ENCODE data around the gene WDR48.
"Not testable (repeated sequence)": the region's sequence is repeated elsewhere in the genome, so short reads cannot be mapped to it uniquely, and the experiment has no call there.

WDR48 gene

DNA sequence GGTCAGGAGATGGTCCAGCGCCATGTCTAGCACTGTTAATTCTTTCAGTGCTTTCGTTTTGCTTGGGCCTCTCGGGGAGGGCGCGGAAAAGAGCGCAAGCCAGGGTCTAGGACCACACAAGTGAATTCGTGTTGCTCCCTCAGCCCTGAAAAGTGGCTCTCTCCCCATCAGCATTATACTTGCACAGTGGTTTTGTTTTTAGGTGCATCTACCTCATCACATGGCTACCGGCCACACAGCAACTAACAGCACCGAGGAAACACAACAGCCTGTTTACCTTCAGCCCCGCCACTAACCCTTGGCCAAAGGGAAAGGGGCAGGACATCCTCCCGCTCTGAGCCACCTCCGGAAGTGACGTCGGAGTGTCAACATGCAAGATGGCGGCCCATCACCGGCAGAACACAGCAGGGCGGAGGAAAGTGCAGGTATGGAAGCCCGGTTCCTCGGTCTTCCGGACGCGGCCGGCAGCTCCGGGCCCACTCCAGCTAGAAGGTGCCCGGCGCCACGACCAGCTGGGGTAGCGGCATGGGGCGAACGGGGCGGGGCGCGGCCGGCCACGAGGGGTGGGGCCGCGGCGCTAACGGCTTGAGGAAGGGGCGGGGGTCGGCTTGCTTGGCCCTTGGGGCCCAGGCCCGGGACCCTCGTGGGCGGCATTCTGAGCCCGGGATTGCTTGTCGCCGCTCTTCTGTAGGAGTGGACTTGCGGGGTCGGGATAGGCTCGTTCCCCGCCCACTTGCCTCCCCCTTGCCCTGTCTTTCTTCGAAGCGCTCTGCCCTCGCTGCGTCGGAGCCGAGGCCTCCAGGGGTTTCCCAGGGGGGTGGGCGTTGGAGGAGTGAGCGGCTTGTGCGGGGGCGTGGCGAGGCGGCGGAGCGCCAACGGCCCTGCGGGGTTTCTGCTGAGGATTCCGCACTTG is at the start of gene WDR48, which contains the start of gene SCN11A:
WDR48 (plus strand) TSS at position 368 of the 913 bp plus-strand sequence; CDS start at position 378, 10 bp downstream.
SCN11A (minus strand) TSS at position 296 of the 913 bp plus-strand sequence. CDS start 101,582 bp downstream, outside the sequence.
- peak; percentile 94 for DNase-seq (ENCODE audit: low spot score)

DNA sequence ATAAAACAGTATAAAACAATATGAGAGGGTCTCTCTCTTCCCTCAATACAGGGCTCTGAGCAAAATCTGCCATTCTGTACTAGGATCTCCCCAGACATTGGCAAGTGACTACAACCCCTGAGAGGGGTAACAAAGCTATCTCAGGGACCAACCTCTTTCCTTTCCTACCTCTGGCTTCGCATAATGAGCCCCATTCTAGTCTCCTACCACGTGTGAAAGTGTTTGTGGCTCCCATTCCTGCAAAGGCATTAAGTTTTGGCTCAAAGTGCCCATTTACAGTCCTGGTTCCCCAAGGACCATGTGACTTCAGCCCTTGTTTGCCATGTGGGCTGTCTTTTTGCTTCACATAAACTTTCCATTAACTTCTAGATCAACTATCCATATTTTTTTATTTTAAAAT is 46.5 kb upstream of the WDR48 start:
- no peak for DNase-seq (ENCODE audit: low spot score)

DNA sequence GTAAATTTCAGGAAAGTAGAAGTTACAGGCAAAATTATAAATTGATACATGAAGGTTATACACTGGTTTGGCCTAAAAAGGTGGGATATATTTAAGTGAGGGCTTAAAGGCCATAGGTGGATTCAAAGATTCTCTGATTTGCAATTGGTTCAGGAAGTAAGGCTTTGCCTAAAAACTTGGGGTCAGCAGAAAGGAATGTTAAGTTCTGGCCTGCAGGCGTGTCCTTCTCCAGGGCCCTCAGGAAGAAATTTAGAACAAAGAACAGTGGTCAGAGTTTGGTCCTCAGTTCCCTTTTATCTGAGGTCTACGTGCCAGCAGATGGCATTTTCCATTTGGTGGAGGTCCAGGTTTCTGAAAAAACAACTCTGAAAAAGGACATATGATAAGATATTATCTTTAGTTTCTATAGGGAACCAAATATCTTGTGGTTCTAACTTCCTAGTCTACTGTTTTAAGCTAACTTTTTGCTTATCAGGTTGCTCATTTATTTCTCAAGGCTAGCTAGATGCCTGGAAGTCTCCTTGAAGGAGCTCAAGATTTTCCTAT is 40.6 kb upstream of the WDR48 start:
- no peak for DNase-seq (ENCODE audit: low spot score)

DNA sequence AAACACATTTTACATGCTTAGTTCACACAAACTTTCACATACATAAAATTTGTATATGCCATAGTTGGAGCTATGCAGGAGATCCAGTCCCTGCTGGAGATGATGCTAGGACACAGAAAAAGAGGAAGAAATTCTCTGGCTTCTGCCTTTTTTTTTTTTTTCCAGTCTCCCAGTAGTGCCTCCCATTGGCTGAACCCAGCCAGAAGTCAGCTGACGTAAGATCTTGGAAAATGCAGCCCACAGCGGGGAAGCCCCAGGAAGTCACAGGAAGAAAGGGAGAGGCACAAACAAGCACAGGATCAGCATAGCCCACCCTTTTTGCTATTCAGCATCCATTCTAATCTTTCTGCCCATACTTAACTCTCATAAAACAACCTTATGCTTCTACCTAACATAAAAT is 38.5 kb upstream of the WDR48 start:
- DNase-seq (ENCODE audit: low spot score), result no peak

DNA sequence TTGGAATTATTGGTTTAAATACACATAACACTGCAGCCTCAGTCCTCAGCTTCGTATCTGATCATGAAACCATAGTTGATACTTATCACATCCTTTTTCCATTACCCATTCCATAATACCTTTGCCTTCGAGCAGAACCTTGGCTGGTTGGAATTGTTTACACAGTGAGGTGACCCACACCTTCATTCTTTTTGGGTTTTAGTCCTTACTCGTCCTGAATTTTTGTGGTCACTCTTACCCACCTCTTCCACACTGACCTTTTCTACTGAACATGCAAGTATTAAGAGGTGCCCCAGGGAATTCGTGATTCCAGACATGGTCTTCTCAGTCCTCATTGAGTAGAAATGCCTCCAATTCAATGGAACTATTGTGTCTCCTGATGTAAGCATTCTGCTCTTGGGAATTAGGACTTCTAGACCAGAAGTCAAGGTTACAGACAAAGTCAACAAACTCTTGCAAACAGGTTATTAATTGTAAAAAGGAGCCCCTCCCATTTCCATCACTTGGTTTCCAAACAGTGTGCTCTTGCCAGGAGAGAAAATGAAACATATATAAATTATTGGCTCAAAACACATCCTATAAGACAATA is 37.8 kb upstream of the WDR48 start:
- DNase-seq (ENCODE audit: low spot score), result no peak

DNA sequence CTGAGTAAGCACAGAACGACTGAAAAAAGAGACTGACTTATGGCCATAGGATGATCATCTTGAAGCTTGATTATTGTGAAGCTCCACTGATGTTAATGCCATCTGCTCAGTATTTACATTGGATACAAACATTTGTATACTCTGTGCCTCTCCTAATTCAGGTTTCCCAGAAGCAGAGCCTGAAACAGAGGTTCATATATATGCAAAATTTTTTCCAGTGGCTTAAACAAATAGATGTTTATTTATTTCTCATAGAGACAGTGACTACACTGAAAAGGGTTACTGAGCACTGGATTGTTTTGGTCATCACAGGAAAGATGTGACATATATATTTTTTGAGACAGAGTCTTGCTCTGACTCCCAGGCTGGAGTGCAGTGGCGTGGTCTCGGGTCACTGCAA is 36.4 kb upstream of the WDR48 start:
- no peak for DNase-seq (ENCODE audit: low spot score)

DNA sequence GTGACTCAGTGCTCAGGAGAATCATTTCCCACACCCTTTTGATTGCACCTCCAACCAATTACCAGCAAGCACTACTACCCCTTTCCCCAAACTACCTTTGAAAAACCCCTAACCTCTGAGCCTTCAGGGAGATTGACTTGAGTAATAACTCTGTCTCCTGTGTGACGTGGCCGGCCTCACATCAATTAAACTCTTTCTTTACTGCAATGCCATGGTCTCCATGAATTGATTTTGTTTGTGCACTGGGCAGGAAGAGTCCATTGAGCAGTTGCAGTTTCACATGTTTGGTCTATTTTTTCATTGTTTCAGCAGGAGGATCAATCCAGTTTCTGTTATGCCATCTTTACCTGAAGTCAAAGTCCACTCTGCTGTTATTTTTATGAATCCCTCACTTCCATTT is 32.5 kb upstream of the WDR48 start:
- no peak for DNase-seq (ENCODE audit: low spot score)

DNA sequence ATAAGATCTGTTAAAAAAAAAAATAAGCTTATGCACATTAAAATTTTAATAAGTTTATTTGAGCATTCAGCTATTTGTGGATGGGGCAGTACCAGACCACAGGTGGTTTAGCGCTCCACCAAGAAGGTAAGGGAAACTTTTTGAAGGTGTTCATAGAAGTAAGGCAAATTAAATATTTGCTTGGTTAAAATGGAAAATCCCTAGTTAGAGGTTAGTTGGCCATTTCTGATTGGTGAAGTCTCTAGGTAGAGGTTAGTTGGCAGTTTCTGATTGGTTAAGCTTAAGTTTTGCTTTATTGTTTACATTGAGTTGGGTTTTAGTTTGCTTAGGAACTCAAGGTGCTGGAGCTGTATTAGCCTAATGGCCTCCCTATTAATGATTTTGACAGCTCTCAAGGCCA is 30.8 kb upstream of the WDR48 start:
- no peak for DNase-seq (ENCODE audit: low spot score)

DNA sequence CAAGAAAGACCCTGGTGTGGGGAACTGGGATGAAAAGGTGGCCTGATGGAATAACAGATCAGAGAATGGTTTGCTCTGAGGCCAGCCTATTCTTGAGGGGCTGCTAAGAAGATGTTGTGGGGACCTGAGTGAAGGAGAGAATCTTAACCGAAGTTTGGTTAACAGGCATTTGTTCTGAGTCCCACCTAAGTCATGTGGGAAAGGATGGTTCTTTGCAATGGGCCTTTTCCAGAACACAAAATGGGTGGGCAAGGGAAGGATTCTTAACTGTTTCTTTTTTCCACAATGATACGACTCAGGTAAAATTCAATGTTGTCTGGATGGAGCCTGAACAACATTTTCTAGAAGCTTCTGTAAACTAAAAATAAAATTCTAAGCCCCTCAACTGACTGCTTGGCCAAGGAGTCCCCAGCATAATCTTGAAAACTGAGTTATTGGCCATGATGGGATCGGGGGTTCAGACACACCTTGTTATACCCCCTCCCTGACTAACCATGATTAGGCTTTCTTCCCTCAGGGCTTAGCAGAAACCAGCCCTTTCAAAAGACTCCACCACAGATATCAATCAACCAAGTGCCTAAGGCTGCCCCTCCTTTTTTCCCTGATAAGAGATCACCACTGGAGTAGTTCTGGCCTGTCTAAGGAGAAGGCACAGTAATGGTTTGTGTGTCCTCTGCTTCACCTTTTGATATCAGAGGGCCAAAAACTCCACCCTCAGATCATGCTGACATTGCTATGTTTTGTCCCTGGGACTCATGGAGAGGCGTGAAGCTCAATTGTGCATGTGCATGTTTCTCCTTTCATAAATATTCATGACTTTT is 30.1 kb upstream of the WDR48 start:
- no peak for DNase-seq (ENCODE audit: low spot score)

DNA sequence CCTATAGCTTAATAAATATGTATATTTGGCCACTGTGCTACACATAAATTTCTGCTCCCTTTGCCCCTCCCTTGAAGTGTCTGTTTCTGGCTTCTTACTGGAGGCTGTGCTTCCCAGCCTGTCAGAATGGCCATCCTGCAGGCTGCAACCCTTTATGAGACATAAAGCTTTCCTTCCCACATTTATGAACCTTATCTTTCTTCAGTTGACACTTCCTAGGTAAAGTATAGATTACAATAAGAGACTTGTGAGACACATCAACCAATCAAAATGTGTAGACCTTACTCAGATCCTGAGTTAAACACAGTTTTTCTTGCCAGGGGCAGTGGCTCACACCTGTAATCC is 29.6 kb upstream of the WDR48 start:
- DNase-seq (ENCODE audit: low spot score), result no peak

DNA sequence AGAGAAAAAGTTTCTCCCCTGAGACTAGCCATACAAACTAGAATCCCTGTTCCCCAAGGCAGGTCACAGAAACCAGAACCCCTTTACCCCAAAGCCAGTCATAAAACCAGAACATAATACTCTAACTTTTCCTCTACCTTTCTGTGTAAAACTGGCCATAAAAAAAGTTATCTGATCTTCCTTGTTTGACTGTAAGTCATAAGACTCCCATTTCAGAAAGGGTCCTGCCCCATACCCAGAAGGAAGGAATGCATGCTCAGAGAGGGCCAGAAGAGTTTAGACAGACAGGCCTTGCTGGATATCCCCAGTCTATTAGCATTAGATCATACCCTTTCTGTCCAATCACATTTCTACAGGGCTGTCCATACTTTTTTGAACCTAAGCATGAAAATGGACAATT is 27.3 kb upstream of the WDR48 start:
- DNase-seq (ENCODE audit: low spot score), result no peak

DNA sequence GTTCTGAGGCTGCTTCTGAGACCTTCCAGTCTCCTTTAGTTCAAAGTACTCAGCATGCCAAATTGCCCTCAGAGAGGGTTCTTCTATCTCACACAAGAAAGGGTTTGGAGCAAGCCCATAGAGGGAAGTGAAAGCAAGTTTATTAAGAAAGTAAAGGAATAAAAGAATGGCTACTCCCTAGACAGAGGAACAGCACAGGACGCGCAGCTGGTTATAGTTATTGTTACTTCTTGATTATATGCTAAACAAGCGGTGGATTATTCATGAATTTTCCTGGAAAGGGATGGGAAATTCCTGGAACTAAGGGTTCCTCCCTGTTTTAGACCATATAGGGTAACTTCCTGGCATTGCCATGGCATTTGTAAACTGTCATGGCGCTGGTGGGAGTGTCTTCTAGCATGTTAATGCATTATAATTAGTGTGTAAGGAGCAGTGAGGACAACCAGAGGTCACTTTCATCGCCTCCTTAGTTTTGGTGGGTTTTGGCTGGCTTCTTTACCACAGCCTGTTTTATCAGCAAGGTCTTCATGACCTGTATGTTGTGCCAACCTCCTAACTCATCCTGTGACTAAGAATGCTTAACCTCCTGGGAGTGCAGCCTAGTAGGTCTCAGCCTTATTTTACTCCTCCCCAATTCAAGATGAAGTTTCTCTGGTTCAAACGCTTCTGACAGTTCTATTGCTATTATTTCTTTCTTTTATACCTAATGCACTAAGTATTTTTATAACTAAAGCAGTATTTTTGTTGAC is 26.4 kb upstream of the WDR48 start:
- DNase-seq (ENCODE audit: low spot score), result no peak

DNA sequence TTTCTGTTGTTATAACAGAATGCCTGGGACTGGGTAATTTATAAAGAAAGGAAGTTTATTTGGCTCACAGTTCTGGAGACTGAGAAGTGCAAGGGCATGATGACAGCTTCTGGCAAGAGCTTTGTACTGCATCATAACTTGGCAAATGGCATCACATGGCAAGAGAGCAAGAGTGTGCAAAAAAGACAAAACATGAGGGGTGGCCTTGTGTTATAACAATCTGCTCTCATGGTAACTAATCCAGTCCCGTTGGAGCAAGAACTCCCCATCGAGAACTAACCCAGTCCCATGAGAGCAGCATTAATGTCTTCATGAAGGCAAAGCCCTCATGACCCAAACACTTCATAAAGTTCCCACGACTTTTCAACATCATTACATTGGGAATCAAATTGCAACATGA is 23.3 kb upstream of the WDR48 start:
- no peak for DNase-seq (ENCODE audit: low spot score)

DNA sequence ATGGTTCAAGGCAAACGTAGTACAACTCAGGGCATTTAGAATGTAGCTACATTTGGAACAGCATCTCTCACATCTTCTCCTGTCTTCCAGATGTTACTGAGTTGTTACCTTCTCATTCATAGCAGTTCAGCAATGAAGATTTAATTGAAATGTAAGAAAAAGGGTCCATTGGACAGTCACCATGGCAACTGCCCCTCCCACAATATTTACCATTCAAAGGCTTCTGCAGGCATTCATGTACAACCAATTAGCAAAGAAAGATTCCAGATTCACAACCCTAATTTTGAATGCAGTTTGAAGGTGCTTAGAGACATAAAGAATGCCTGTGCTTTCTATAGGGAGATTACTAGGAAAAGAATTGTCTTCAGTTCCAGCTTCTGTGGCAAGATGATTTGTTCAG is 22.3 kb upstream of the WDR48 start:
- DNase-seq (ENCODE audit: low spot score), result no peak

DNA sequence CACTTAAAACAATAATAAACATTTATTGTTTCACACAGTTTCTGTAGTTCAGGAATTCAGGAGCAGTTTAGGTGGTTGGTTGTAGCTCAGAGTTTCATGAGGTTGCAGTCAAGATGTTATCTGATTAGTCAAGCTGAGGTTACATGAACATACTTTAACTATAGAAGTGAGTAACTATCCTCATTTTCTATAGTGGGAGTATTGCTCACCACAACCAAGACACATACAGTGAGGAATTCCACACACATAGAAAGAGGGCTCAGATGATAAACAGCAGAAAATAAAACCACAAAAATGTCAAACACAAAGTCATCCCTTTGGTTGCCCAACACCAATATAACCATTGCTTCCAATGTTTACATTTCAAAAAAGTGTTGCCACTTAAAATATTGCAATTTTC is 13.7 kb upstream of the WDR48 start:
- DNase-seq (ENCODE audit: low spot score), result no peak

DNA sequence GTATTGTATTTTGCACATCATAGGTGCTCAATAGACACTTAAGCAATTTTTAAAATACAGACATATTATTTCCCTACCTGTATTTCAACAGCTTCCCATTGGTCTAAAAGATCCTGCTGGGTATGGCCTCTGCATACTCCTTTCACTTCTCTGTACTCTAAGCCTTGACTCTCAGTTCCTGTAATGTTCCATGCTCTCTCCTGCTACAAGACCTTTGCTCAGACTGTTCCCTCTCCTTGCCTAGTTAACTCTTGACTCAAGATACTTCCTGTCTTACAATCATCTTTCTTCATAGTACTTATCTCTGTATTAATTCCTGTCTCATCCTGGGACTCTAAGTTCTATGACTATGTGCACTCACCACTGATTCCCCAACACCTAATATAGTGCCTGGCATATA is 1.8 kb upstream of the WDR48 start:
- no peak for DNase-seq (ENCODE audit: low spot score)

DNA sequence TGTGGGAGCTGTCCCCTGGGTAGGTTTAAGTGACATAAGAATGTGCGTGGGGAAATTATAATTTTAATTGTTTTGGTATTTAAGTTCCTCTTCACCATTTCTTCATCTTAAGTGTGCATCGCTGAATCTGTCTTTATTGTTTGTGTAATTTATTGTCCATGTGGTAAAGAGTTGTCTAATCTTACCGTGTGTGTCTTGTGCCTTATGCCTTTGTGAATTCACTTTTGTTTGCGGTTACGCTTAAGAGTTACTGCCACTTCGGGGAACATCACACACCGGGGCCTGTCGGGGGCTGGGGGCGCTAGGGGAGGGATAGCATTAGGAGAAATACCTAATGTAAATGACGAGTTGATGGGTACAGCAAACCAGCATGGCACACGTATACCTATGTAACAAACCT is 767 bp downstream of the WDR48 start:
- no peak for DNase-seq (ENCODE audit: low spot score)

DNA sequence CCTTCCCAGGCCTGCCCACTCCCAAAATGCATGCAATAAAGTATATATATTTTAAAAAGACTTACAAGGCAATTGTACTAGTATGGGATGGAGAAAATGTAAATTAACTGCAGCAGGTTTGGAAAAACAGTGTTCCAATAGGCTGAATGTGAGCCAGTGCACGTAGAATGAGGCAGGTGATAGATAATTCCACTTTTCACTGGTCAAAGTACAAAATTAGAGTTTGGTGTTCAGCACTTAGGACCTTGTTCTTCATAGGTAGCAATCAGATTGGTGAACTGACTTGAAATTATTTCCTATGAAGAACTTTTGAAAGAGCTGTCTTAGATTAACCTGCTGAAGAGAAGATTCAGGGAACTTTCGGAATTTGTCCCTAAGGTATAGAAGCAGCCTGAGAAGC is 1.9 kb downstream of the WDR48 start:
- no peak for DNase-seq (ENCODE audit: low spot score)

DNA sequence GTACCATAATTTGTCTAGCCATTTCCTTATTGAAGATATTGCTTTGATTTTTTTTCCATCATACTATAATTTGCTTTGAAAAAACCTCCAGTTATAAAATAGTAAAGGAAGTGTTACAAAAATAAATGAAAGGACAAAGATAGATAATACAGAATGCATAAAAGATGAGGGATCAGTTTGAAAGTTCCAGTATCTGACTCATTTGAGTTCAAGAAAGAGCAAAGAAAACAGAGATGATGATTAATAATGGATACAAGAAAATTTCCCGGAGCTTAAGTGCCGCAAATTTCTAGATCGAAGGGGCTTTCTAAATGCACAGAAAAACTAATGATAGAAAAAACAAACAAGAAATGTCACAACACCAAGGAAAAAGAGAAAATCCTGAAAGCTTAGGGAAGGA is 4.3 kb downstream of the WDR48 start:
- no peak for DNase-seq (ENCODE audit: low spot score)

DNA sequence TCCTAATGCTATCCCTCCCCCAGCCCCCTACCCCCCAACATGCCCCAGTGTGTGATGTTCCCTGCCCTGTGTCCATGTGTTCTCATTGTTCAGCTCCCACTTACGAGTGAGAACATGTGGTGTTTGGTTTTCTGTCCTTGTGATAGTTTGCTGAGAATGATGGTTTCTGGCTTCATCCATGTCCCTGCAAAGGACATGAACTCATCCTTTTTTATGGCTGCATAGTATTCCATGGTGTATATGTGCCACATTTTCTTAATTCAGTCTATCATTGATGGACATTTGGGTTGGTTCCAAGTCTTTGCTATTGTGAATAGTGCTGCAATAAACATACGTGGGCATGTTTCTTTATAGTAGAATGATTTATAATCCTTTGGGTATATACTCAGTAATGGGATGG is 9.4 kb downstream of the WDR48 start:
- DNase-seq (ENCODE audit: low spot score), result not testable (repeated sequence)

DNA sequence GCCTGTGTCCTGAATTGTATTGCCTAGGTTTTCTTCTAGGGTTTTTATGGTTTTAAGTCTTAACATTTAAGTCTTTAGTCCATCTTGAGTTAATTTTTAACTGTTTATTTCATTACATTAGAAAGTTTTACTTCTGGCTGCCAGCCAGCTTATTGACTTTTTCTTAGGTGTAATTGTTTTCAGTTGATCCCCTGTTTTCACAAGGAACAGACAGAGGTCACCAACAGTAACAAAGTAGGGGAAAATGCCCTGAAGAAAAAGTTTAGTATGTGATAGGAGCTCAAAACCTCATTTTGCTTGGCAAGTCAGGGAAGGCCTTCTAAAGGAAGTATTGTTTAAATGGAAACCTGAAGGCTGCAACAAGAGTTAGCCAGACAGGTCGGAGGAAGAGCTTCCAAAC is 10.4 kb downstream of the WDR48 start:
- no peak for DNase-seq (ENCODE audit: low spot score)

DNA sequence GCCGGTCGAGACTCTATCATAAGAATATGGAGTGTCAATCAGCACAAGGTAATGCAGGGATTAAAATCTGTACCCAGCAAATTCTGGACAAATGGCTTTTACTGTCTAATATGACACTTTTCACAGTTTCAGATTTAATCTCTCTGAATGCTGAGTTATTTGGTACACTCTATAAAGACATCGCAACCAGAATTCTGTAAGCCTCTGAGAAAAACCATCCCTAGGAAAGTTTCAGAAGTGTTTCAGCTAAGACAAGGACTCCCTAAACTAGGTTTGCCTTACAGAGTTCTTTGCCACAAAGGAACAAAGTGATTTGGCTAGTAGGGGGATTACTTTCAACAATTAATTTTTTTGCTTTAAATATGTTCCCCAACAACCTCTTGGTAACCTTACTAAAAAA is 11.3 kb downstream of the WDR48 start:
- DNase-seq (ENCODE audit: low spot score), result no peak
